Esophagus mucosa (tissue), 1 donor: ENCODE results near the gene IPO4. TPM values are rescaled to one million over a fixed set of nuclear protein-coding genes. Genes with fewer than 3 reads are reported as not detected.

ENCODE experiments used
- ATAC-seq: fragments of 200-7000 bp; cut with Tn5 transposase; one replicate; pipeline ENCODE4 v1.9.1; 2020
- total RNA-seq: library from RNA; stranded (reverse); gene quantifications from one replicate; pipeline ENCODE4 v1.2.4, GENCODE V29; 2023
- donor health status: DM: yes; HTN: yes; CAD: no.

The IPO4 gene
- total RNA-seq, 1 donor from 2014 or later, result 44.6 TPM

GRCh38 chr14:24192933-24193332 is 4.3 kb upstream of the IPO4 start:
- no peak for ATAC-seq

- ATAC-seq, result no peak
Observed at GRCh38 chr14:24190416-24190815, 1.8 kb upstream of the IPO4 start.

- no peak for ATAC-seq
Observed at GRCh38 chr14:24189460-24189859, 844 bp upstream of the IPO4 start.

GRCh38 chr14:24189059-24189375 is 401 bp upstream of the IPO4 start:
- ATAC-seq, result no peak

- ATAC-seq, result no peak
Observed at GRCh38 chr14:24187539-24187915, 1.1 kb downstream of the IPO4 start.

GRCh38 chr14:24186831-24187538 is 1.6 kb downstream of the IPO4 start:
- ATAC-seq, result no peak

GRCh38 chr14:24185741-24186140 is 2.9 kb downstream of the IPO4 start:
- ATAC-seq, result no peak

- no peak for ATAC-seq
Observed at GRCh38 chr14:24185026-24185425, 3.6 kb downstream of the IPO4 start.

- no peak for ATAC-seq
Observed at GRCh38 chr14:24184104-24184970, 4.3 kb downstream of the IPO4 start.

- no peak for ATAC-seq
Observed at GRCh38 chr14:24183014-24183481, 5.6 kb downstream of the IPO4 start.

- ATAC-seq, result no peak
Observed at GRCh38 chr14:24182110-24182882, 6.3 kb downstream of the IPO4 start.

- ATAC-seq, result no peak
Observed at GRCh38 chr14:24181371-24182077, 7.1 kb downstream of the IPO4 start.

- ATAC-seq, result peak; percentile 9
Observed at GRCh38 chr14:24179961-24180796, 8.4 kb downstream of the IPO4 start.

GRCh38 chr14:24179294-24179960 is 9.2 kb downstream of the IPO4 start:
- ATAC-seq, result no peak

GRCh38 chr14:24178399-24179178 is 10.0 kb downstream of the IPO4 start:
- no peak for ATAC-seq

GRCh38 chr14:24177891-24178290 is 10.7 kb downstream of the IPO4 start:
- no peak for ATAC-seq

- no peak for ATAC-seq
Observed at GRCh38 chr14:24177041-24177825, 11.4 kb downstream of the IPO4 start.

- ATAC-seq, result no peak
Observed at GRCh38 chr14:24176599-24176998, 12.0 kb downstream of the IPO4 start.

GRCh38 chr14:24172871-24173281 is 15.7 kb downstream of the IPO4 start:
- peak; percentile 2 for ATAC-seq
